Activated CD8-positive, alpha-beta memory T cell treated with anti-CD3 and anti-CD28 coated beads for 24 hours (primary cell): ENCODE measurements around the gene SH3TC2.

Source experiments
- DNase-seq: peaks from one replicate; pipeline ENCODE4 v3.0.0-alpha.2; 2020

The SH3TC2 gene

DNA sequence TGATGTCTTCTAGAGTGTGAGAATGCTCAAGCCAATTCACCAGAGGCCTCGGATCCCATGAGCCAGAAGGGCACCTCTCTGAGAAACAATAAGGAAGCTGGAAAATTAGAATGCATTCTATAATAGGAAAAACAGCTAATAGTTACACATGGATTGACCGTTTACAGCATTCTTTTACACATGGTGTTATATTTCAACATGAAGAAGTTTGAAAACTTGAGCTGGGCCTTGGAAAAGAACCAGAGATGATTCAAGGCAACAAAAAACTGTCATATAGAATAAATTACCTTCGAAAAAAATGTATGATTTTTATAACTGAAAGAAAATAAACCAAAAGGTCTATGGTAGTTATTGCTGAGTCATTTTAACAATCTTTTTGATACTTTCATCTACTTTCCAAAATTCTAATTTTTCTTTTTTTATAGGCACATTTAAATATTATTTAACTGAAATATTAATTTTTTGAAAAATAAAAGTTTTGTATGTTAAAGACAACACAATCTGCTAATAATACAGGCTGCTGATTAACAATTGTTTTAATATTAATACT, 6.2 kb downstream of the SH3TC2 start:
- no peak for DNase-seq

DNA sequence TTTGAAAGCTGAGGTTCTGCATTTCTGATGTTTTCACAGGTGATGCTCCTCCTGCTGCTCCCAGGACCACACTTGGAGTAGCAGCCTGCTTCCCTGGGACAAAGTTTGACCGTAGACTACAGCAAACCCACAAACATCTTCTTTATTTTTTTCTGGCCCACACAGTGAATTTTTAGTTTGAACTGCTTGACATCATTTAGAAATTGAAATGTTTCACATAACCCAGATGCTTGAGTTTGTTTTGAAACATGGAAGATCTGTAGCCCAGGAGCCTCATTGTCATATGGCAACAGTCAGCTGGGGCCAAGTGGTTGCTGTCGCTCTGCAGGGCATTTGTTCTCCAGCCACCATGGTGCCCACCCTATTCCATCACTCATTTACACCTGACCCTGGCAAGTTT, 8.4 kb downstream of the SH3TC2 start:
- DNase-seq = no peak

DNA sequence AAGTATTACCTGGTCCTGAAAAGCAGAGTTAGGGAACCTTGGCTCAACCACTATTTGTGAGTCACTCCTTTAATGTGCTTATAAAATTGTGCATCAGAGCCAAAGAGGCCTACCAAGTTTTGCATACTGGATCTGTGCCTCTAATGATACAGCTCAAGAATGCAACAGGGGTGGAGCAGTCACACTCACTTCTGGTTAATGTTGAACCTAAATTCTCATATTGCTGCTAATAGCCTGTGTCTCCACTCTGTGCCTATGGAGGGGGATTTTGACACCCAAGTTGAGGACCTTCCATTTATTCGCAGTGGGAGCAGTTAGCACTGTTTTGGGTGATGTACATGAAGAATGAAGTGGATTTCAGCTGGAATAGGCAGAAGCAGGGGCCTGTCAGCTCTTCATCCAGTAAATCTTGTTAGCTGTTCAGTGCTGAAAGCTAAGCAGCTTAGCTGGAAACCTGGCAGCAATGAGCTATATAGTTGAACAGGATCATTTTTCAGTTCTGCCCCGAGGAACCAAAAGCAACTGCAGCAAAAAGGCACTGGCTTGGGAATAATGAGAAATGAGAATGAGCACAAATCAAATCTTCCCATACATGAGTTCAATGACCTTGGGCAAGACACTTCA, 9.7 kb downstream of the SH3TC2 start:
- DNase-seq = no peak

DNA sequence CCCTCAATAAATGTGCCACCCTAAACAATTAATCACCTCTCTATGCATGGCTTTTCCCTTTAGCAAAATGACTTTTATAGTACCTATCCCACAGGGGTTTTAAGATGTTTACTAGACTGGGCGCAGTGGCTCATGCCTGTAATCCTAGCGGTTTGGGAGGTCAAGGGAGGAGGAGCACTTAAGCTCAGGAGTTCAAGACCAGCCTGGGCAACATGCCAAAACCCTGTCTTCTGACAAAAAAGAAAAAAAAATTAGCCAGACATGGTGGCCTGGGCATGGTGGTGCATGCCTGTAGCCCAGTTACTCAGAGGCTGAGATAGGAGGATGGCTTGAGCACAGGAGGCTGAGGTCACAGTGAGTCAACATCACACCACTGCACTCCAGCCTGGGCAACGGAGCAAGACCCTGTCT, 13.5 kb downstream of the SH3TC2 start:
- DNase-seq = no peak

DNA sequence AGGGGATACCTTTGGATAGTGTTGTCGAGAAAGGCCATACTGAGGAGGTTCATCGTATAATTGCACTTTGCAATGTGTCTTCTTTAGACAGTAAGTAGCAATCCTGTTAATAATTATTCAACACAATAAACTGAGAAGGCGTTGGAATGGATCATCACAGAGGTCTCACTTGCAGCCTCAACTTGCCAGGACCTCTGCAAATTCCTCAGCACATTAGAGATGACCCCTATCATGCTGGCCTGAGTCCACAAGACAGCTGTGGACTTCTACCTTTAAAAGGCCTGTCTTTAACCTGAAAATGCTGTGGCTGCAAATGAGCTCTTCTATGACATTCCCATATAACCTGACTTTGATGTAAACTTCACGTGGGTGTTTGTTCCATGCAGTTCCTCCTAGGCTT, 14.1 kb downstream of the SH3TC2 start:
- no peak for DNase-seq

DNA sequence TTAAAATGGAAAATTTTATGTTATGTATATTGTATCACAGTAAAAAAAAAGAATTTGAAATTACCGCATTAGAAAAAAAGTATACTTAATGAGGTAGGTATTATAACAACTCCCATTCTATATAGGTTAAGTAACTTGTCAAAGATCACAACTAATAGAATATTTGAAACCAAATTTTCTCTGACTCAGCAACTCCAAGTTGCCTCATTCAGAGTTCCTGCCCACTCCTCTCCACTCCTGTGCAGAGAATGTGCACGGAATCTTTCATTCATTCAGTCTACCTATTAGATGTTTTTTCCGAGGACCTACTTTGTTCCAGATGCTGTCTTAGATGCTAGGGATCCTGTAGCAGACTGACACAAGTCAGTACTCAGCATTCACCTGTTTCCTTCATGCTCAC, 15.4 kb downstream of the SH3TC2 start:
- no peak for DNase-seq

DNA sequence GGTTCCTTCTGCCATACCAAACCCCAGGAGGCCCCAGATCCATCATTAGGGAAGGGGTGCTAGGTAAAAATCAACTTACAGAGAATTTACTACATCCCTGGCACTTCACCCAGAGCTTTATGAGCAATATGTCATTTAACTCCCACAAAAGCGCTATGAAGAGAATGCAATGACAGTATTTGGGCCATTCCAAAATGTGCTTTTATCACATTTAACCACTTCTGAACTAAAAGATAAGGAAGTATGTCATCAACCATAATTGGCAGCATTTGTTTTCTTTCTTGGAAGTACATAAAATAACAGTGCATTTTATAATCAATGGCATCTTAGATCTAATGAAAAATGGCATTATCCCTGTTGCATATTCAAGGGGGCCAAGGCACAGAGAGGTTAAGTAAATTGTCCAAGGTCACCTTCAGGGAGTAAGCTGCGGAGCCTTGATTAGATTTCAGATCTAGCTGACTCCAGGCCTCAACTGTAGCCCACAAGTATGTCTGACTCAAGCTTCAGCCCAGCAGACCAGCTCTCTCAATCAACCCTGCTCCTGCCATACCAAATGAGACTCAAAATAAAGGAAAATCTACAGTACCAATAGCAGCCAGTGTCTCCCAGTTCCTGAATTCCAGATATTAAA, 16.5 kb downstream of the SH3TC2 start:
- DNase-seq = no peak

DNA sequence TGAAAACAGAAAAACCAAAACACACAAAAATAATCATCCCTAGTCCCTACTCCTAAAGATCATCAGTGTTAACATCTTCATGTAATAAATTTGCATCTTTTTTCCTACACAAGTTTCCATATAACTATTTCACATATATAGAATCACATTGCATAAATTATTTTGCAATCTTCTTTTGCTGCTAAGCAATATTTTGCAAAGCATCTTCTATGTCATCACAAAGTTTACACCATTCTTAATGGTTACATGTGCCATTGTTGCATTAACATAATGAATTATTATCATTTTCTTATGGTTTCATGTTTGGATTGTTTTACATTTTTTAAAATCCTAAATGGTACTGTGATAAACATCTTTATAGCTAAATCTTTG, 17.8 kb downstream of the SH3TC2 start:
- no peak for DNase-seq

DNA sequence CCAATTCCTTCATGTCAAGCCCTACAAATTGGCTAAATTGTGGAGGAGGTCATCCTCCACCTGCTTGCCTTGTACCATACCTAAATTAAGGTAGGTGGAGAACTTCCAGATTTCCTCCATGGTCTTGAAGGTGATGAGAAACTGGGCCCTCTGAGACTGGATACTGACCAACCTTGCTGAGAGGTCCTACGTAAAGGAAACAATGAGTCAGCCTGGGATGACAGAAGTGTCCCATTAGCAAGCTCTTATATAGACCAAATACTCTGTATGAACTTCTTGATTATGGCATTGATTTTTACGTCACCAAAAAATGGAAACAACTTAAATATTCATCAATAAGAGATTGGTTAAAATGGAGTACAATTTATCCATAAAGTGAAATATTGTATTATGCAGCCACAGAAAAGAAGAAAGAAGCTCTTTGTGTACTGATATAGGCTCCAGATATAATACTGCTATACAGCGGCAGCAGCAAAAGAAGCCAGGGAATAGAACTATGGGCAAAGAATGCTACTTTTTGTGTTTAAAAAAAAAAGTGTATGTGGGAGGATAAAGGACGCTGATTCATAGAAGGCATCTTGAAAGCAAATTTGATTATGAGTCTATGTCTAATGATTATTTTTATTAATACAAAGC, 18.3 kb downstream of the SH3TC2 start:
- no peak for DNase-seq

DNA sequence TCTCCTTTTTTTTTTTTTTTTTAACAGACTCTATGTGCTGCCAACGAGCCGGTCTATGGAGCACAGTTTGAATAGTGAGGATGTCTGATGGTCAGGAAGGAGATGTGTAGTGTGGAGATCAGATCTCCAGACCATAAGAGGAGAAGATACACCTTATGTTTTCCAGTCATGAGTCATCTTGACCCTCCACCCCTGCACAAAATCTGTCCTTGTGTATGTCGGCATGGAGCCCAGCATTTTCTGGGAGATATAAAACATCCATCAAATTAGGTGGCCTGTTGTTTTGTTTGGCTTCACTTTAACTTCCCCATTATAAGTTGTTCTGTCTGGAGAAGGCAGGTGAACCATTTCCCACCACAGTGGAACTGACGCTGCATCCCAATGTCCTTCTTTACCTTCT, 19.2 kb downstream of the SH3TC2 start:
- no peak for DNase-seq

DNA sequence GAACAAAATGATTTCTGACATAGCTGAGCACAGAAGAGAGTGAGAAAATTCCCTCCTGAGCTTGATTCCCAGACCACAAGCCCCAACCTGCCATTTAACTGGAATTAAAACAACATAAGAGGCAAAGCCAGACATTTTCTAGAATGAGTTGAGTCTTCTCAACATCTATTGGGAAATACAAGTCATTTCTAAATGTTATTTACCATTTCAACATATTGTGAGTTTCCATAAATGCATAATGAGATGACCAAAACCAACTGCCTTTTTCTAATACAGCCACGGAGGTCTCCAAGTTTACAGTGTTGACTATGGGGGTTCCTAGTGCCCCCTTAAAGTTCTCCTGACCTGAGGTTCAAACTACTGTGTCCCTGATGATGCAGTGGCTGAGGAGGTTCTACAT, 20.0 kb downstream of the SH3TC2 start:
- DNase-seq = no peak

DNA sequence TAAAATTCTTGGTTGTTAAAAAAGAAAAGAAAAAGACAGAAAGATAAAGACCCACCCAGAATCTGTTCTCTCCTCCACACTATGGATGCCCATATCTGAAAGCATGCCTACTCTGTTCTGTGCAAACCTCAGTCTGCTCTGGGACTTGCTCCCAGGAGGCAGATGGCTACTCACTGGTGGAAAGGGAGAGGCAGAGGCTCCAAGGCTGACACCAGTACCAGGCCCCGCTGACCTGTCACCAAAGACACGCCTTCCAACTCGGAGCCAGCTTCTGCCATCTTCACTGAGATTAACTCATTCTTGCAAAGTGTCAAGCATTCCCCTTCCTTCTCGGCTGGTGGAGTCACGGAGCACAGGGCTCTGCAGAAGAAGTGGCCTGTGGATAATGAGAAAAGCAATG, 21.6 kb downstream of the SH3TC2 start:
- no peak for DNase-seq

DNA sequence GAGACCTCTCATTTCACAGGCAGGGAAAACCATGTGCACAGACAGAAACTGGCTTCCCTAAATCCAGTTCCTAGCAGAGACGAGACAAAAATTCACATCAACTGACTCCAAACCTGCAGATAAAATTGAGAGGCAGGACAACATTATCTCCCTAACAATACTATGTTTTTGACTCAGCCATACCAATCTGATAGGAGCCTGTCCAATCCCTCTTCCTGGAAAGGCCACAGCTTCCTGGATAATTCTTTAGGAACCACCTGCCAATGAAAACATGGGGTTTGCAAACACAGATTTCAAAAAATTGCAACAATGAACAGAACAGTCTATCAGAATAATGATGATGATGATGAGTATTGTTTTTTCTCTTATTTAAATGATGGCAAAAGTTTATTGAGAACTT, 22.4 kb downstream of the SH3TC2 start:
- DNase-seq = no peak

DNA sequence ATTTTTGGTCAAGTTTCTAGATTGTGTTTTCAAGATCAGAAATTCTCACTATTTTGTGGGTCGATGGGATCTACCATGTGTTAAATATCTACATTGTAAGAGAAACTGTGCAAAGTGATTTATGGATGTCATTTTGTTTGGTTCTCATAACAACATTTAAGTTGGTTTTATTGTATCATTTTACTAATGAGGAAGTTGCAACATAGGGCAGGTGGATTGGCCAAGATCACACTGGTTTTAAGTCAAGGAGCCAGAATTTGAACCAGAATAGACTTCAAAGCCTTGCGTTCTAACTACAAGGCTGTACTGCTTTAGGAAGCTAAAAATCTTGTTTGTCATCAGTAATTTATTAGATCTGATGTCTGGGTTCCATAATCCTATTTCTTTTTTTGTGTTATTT, 23.4 kb downstream of the SH3TC2 start:
- DNase-seq = no peak

DNA sequence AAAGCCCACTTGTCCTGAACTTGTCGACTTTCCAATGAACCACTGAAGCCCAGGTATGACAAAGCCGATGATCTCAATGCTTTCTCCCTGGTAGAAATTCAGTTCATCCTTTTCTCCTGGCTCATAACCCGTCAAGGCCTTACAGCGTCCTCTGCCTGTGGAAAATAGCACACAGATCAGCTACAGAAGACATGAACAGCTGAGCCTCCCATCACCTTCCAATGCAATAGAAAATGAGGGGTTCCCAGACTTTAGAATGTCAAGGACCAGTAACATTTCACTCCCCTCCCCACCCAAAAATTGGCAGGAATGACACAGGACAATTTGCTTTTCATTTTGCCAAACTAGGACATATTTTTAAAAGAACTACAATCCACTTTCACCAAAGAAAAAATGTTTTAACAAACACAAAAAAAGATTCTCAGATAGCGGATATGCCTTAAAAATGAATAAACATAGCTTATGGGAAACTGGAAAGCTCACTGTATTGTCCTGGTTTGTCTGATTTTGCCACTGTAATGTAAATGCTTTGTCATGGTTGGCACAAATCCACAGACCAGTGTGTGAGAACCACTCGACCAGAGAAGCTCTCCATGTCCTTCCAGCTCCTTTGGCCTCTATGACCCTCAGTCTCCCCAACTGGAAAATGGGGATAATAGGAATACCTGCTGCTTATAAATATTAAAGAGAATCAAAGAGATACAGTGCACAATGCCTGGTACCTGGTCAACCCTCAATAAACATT, 24.4 kb downstream of the SH3TC2 start:
- no peak for DNase-seq

DNA sequence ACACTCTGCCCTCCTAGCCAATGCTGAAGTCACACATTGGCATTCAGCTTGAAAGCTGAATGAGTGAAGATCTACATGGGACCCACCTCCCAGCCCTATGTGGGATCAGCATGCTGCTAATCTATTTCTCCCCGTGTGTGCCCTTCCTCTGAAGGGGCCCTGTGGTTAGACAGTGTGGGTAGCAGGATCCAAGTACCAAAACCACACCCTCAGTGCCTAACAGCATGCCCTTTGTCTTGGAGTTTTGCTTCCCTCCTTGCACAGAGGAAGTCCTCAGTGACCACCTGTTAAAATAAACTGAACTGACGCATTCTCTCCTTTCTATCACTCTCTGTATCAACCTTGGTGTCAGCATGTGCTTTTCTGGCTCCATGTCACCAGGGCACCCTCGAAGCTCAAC, 25.0 kb downstream of the SH3TC2 start:
- no peak for DNase-seq

DNA sequence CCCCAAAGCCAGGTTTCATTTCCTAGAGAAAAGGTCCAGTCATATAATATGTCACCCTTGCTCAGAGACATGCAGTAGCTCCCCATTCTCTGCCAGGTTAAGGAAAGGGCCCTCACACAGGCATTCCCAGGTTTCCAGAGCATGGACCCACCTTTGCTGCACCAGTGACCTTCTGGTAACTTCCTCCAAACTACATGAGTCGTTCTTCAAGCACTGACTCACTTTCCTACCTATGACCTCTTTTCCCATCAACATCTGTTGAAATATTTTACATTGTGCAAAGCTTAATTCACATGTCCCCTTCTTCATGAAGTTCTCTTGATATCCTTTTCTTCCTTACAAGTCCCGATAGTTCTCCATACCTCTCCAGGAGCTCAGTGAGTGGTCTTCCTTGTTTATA, 25.9 kb downstream of the SH3TC2 start:
- DNase-seq = no peak

DNA sequence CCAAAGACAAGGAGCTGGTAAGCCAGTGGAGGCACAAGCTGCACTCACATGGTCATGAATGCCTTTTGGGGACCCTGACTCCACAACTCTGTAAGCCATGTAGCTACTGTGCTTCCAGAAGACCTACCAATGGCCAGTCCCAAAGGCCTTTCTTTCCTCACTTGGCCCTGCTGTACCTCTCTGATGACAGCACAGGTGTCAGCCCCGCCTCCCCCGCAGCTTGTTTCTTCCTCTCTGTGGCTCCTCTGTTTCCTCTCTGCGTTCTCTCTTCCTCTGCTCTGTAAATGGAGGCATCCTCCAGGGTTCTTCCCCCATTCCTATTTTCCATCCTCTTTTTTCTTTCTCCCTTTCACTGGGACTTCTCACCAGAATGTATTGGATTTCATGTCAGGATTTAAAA, 26.7 kb downstream of the SH3TC2 start:
- DNase-seq = no peak

DNA sequence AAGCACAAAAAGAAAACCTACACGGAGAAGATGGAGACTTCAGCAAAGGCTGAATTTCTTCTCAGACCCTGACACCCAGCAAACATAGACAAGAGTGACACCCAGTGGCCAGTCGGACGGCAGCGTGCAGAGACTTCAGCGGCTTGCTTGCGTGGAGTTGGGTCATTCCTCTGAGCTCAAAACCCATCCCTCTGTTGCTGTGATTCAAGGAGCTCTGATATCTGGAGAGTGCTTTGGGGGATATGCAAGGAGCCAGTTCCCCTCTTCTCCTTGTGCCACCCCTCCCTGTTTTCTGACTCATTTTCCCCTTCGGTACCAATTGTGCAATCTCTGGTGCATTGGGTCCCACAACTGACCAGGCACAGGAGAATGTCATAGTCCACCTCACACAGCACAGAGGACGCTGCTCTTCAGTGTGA, 27.5 kb downstream of the SH3TC2 start:
- DNase-seq = peak; percentile 85

DNA sequence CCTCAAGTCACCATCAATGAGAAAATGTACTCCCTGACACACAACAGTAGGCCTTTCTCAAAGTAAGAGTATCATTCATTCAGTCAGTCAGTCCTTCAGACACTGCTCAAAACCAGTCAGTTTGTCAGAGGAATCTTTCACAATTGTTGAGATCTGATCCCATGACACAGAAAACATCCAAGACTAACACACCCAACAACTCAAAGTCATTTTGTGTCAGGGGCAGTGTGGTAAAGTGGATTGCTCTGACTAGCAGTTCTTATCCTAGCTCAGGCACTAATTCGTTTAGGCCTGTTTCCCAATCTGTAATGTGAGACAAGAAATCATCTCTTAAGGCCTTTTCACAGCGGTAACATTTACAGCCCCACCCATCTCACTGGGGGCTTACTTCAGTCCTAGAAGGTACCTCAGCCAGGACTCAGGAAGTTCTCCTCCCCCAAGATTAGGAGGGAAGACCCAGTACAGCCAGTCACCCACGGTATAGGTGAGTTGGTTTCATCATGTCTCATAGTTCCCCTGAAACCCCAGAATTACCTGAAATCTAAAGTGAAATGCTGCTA, 31.9 kb downstream of the SH3TC2 start:
- DNase-seq = no peak

DNA sequence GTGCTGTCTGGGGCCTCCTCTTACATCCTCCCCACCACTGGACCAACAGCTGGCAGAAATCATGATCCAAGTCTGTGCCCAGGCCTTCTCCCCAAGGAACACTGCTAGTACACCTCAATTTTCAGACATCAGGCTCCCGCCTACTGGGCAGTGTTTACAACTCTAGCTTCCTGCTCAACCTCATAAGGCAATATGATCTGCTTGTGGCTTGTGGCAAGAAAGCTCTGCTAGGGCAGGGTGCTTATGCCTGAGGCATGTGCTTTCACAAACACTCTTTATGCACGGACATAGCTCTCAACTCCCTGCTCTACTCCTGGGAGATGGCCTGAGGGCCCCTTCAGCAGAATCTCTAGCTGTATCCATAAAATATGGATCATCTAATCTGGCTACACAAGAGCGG, 32.5 kb downstream of the SH3TC2 start:
- no peak for DNase-seq

DNA sequence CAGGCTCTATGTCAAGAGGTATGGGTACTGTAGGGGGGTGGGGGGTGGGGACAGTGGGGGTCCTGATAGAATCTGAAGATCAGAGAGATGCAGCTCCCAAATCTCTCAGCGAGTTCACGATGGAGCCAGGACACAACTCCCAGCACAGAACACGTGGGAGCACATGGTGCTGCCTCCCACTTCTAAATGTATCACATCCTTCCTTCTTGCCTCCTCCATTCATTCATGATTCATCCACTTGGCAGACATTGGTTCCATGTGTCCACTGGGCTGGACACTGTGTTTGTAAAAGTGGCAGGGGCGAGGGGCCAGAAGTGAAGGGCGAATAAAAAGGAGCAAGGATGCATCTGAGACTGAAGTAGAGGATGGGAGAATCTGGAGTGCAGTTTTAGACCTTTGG, 33.9 kb downstream of the SH3TC2 start:
- DNase-seq = no peak

DNA sequence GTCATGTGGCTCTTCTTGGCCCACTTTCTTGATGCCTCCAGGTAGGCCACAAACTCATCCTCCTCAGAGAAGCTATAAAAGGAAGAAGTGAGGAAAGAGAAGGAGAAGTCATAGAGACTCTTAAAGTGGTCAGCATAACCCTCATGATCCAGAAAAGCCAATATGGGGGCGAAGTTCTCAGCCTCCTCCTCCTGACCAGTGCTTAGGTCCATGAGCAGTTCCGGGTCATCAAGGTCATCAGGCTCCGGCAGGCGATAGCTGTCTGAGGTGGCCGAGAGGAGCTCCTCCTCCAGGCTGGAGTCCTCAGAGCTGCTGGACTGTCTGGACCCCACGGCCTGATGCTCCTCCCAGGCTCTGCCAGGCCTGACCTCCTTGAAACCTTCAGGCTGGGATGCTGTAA, 34.7 kb downstream of the SH3TC2 start:
- DNase-seq = no peak

DNA sequence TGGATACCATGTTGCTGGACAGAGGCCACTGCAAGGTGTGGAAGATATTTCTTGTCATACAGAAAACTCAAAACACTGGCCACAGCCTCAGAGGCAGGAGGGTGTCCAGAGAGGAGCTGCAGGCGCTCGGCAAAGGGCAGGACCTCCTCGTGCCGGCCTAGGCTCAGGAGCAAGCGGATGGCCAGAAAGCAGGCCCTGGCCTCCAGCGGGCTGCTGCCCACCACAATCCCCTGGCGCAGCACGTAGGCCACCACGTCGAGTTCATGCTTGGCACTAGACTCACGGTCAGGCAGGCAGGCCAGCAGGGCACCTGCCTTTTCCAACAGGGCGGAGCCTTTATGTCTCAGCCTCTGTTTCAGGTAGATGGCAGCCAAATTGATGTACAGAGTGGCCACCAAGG, 35.2 kb downstream of the SH3TC2 start:
- DNase-seq = no peak
